HL-60/S4 (cell line): ENCODE measurements around the gene MPV17.
"Not testable (repeated sequence)": the region's sequence is repeated elsewhere in the genome, so short reads cannot be mapped to it uniquely, and the experiment has no call there.

Source experiments
- in situ Hi-C: fragments of 300-500 bp; cut with MboI; formaldehyde crosslinking; loops from 2 replicates; pipeline ENCODE4 v1.14.3; 2022; ENCODE audit warnings: low sequenced_read_pairs

The MPV17 gene

DNA sequence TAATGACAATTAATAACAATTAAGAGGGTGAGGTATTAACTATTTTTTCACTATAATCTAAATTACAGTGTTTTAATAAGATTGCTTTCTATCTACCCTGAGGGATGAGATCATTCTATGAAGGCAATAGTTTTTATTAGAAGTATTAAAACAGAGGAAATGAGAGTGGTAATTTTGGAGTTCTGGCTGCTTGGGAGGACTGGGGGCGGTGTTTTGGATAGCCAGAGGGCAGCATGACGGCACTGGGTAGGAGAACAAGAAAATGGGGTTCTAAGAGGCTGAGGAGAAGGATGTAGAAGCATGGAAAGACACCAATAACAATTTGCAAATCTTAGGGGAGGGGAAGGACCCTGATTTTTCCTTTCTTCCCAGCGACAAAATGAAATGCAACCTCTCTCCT, 52.8 kb downstream of the MPV17 start:
- in situ Hi-C loops: no loop called here

GRCh38 chr2:27268296-27268695, 54.6 kb downstream of the MPV17 start:
- in situ Hi-C loops: not testable (repeated sequence)

DNA sequence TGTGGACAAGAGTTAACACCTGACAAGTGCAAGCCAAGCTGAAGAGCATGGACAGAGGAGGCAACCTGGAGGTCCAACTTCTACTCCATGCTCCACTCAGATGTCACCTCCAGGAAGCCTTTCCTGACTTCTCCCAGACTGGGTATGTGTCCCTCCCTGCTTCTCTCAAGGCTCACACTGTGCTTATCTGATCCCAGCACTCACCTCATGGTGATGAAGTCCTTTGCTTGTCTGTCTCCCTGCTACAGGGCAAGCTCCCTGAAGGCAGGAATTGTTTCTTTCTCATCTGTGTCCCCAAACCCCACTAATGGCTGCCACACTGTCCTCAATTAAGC, 57.4 kb downstream of the MPV17 start:
- in situ Hi-C loops: no loop called here

GRCh38 chr2:27264753-27265535, 58.0 kb downstream of the MPV17 start:
- in situ Hi-C loops: no loop called here

GRCh38 chr2:27264253-27264752, 58.6 kb downstream of the MPV17 start:
- in situ Hi-C loops: no loop called here

GRCh38 chr2:27263287-27264252, 59.3 kb downstream of the MPV17 start:
- in situ Hi-C loops: no loop called here

GRCh38 chr2:27262379-27263286, 60.3 kb downstream of the MPV17 start, which contains the start of gene SLC30A3:
Gene SLC30A3, minus strand, starts transcription at chr2:27263047. Its CDS starts 141 bp downstream, at chr2:27262906.
- in situ Hi-C loops: no loop called here

DNA sequence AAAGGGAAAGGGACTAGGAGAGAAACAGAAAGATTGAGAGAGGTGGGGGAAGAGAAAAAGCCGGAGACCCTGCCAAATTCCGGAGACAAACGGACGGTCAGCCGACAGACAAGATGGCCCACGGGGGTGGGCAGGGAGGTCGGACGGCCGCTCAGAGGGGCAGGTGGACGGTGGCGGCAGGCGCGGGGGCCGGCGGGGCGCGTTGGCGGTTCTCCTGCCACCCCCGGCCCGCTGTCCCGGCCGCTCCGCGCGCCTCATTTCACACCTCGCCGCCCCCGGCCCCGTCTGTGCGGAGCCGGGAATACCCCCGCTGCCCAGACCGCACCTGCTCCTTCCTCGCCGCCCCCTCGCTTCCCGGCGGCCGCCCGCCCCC, 61.0 kb downstream of the MPV17 start:
- in situ Hi-C loops: no loop called here

GRCh38 chr2:27261241-27261925, 61.5 kb downstream of the MPV17 start:
- in situ Hi-C loops: no loop called here
